A549 (cell line): ENCODE results near the gene KCNN3.

Source experiments
- CEBPB ChIP-seq, 2 experiments: fragments of >200 bp in 1 of 2; sonication (Bioruptor Twin) in 1 of 2; formaldehyde crosslinking in 1 of 2; IDR thresholded peaks; 2 replicates each; pipeline ENCODE4 v1.6.1; 2012 to 2016
- FOSL2 ChIP-seq, 2 experiments: fragments of 450-650 bp in 1 of 2; fragments of >200 bp in 1 of 2; sonication (Bioruptor Twin) in 1 of 2; formaldehyde crosslinking; IDR thresholded peaks; 2 replicates each; pipeline versions ENCODE4 v1.5.0 to v1.6.1; 2016 to 2020; ENCODE audit warnings: mild to moderate bottlenecking in 1 of 2, moderate library complexity in 1 of 2
- PHF8 ChIP-seq: fragments of 200-600 bp; sonication (generic); IDR thresholded peaks from 2 replicates; pipeline ENCODE4 v1.6.1; 2016; ENCODE audit warnings: low read depth, mild to moderate bottlenecking, antibody characterized with exemption, moderate library complexity, borderline replicate concordance
- POLR2A ChIP-seq: IDR thresholded peaks from 2 replicates; pipeline ENCODE4 v1.6.1; 2012; ENCODE audit warnings: mild to moderate bottlenecking, low read length
- RNF2 ChIP-seq: fragments of 200-600 bp; sonication (generic); IDR thresholded peaks from 2 replicates; pipeline ENCODE4 v1.6.1; 2016; ENCODE audit warnings: low read depth, mild to moderate bottlenecking, antibody characterized with exemption, moderate library complexity, borderline replicate concordance
- TP53 ChIP-seq: fragments of 250-450 bp; sonication (Bioruptor Pico); IDR thresholded peaks from 2 replicates; pipeline ENCODE4 v1.5.0; 2021; ENCODE audit warnings: mild to moderate bottlenecking, moderate library complexity
- ZFP36 ChIP-seq: fragments of 450-650 bp; IDR thresholded peaks from 2 replicates; pipeline ENCODE4 v1.6.1; 2014; ENCODE audit warnings: borderline replicate concordance; ENCODE audit not compliant: partially characterized antibody
- TF ChIP-seq, protein P1 (sequence below): fragments of >200 bp; sonication (Bioruptor Twin); formaldehyde crosslinking; IDR thresholded peaks from 3 replicates; pipeline ENCODE4 v1.5.1; 2016
- TF ChIP-seq, protein P2 (sequence below): IDR thresholded peaks from 2 replicates; pipeline ENCODE4 v1.6.1; 2012
- TF ChIP-seq, protein P3 (sequence below): fragments of >200 bp; sonication (Bioruptor Twin); formaldehyde crosslinking; IDR thresholded peaks from 3 replicates; pipeline ENCODE4 v1.6.1; 2016
- TF ChIP-seq, protein P4 (sequence below): fragments of 250-450 bp; sonication (Bioruptor Pico); IDR thresholded peaks from 2 replicates; pipeline ENCODE4 v1.5.0; 2020; ENCODE audit warnings: low read depth, mild to moderate bottlenecking, moderate library complexity
- TF ChIP-seq, protein P5 (sequence below): fragments of 200-600 bp; sonication (generic); IDR thresholded peaks from 2 replicates; pipeline ENCODE4 v1.6.1; 2016; ENCODE audit warnings: antibody characterized with exemption, mild to moderate bottlenecking, moderate library complexity
- TF ChIP-seq, protein P6 (sequence below): IDR thresholded peaks from 2 replicates; pipeline ENCODE4 v1.6.1; 2012; ENCODE audit warnings: low read depth, borderline replicate concordance

DNA sequence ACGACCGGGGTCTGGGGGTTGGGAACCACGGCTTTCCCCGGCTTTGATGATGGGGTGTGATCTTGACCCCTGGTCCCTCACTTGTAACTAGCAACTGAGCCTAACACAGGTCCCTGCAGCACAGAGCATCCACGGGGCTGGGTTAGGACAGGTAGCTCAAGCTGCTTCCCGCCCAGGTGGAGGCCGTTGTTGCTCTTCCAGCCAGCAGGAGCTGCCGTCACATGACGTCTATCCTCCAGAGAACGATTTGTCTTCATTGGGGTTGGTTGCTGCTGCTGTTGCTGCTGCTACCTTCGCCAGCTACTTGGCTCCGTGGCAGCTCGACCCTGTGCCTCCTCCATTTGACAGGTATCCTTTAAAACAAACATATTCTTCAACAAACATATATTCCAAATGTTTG is 187.8 kb downstream of the KCNN3 start:
- TF ChIP-seq, protein P1, sequence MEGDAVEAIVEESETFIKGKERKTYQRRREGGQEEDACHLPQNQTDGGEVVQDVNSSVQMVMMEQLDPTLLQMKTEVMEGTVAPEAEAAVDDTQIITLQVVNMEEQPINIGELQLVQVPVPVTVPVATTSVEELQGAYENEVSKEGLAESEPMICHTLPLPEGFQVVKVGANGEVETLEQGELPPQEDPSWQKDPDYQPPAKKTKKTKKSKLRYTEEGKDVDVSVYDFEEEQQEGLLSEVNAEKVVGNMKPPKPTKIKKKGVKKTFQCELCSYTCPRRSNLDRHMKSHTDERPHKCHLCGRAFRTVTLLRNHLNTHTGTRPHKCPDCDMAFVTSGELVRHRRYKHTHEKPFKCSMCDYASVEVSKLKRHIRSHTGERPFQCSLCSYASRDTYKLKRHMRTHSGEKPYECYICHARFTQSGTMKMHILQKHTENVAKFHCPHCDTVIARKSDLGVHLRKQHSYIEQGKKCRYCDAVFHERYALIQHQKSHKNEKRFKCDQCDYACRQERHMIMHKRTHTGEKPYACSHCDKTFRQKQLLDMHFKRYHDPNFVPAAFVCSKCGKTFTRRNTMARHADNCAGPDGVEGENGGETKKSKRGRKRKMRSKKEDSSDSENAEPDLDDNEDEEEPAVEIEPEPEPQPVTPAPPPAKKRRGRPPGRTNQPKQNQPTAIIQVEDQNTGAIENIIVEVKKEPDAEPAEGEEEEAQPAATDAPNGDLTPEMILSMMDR, result no peak
- no peak for TF ChIP-seq POLR2A
- TF ChIP-seq, protein P2, sequence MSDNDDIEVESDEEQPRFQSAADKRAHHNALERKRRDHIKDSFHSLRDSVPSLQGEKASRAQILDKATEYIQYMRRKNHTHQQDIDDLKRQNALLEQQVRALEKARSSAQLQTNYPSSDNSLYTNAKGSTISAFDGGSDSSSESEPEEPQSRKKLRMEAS, result no peak
- TF ChIP-seq FOSL2 (IDR thresholded peaks at IDR 0.05), result no peak
- no peak for TF ChIP-seq FOSL2 (CRISPR knock-in tag; IDR thresholded peaks at IDR 0.05)
- TF ChIP-seq RNF2, result no peak
- TF ChIP-seq ZFP36, result no peak
- TF ChIP-seq, protein P3, sequence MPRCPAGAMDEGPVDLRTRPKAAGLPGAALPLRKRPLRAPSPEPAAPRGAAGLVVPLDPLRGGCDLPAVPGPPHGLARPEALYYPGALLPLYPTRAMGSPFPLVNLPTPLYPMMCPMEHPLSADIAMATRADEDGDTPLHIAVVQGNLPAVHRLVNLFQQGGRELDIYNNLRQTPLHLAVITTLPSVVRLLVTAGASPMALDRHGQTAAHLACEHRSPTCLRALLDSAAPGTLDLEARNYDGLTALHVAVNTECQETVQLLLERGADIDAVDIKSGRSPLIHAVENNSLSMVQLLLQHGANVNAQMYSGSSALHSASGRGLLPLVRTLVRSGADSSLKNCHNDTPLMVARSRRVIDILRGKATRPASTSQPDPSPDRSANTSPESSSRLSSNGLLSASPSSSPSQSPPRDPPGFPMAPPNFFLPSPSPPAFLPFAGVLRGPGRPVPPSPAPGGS, result no peak
- TF ChIP-seq, protein P4, sequence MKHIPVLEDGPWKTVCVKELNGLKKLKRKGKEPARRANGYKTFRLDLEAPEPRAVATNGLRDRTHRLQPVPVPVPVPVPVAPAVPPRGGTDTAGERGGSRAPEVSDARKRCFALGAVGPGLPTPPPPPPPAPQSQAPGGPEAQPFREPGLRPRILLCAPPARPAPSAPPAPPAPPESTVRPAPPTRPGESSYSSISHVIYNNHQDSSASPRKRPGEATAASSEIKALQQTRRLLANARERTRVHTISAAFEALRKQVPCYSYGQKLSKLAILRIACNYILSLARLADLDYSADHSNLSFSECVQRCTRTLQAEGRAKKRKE (CRISPR knock-in tag), result no peak
- TF ChIP-seq, protein P5, sequence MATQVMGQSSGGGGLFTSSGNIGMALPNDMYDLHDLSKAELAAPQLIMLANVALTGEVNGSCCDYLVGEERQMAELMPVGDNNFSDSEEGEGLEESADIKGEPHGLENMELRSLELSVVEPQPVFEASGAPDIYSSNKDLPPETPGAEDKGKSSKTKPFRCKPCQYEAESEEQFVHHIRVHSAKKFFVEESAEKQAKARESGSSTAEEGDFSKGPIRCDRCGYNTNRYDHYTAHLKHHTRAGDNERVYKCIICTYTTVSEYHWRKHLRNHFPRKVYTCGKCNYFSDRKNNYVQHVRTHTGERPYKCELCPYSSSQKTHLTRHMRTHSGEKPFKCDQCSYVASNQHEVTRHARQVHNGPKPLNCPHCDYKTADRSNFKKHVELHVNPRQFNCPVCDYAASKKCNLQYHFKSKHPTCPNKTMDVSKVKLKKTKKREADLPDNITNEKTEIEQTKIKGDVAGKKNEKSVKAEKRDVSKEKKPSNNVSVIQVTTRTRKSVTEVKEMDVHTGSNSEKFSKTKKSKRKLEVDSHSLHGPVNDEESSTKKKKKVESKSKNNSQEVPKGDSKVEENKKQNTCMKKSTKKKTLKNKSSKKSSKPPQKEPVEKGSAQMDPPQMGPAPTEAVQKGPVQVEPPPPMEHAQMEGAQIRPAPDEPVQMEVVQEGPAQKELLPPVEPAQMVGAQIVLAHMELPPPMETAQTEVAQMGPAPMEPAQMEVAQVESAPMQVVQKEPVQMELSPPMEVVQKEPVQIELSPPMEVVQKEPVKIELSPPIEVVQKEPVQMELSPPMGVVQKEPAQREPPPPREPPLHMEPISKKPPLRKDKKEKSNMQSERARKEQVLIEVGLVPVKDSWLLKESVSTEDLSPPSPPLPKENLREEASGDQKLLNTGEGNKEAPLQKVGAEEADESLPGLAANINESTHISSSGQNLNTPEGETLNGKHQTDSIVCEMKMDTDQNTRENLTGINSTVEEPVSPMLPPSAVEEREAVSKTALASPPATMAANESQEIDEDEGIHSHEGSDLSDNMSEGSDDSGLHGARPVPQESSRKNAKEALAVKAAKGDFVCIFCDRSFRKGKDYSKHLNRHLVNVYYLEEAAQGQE, result no peak
- TF ChIP-seq, protein P6, sequence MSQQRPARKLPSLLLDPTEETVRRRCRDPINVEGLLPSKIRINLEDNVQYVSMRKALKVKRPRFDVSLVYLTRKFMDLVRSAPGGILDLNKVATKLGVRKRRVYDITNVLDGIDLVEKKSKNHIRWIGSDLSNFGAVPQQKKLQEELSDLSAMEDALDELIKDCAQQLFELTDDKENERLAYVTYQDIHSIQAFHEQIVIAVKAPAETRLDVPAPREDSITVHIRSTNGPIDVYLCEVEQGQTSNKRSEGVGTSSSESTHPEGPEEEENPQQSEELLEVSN, result no peak
- TF ChIP-seq TP53 (CRISPR knock-in tag), result no peak
- TF ChIP-seq CEBPB (IDR thresholded peaks at IDR 0.05), result no peak
- TF ChIP-seq PHF8, result no peak
